T-helper 9 cell (primary cell): ENCODE measurements around the gene CCNC.
"Not testable (repeated sequence)": the region's sequence is repeated elsewhere in the genome, so short reads cannot be mapped to it uniquely, and the experiment has no call there.

Experiments used
- DNase-seq: peaks from one replicate; pipeline ENCODE4 v3.0.0-alpha.2; 2020

CCNC gene

DNA sequence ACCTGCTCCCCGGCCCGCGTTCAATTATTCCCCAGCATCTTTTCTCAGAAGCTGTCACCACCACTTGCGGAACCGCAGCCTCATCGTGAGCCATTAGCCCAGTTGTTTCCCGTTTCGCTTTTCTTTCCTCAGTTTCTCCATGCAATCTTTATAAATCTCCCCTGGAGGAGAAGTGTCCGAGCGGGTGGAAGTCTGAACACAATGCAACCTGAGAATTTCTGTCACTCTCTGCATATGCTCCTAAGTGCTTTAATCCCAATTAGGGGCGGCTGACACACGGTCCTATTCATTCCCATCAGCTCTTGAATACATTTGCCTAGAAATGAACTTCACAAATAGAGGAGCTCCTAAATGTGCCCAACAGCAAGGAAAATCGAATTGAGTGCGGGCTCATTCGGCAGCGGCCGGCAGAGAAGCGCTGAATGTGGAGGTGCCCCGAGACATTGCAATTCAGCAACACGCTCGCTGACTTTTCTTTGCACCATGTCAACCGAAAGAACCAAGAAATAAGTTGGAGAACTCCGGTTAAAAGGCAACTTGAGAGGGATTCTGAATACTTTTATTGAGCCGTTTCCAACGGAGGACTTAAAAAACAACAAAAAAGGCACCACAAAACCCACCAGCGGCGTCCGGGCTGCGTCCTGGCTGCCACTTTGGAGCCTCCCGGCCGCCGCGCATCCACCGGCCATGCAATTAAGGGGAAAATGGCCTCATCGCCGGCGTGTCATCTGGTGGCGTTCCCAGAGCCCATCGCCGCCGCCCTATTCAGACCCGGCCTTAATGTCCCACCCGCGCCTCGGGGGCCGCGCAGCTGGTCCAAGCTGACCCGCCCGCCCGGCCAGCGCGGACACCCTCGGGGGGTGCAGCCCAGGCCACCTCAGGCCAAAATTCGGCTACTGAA is 34.3 kb upstream of the CCNC start:
- no peak for DNase-seq

DNA sequence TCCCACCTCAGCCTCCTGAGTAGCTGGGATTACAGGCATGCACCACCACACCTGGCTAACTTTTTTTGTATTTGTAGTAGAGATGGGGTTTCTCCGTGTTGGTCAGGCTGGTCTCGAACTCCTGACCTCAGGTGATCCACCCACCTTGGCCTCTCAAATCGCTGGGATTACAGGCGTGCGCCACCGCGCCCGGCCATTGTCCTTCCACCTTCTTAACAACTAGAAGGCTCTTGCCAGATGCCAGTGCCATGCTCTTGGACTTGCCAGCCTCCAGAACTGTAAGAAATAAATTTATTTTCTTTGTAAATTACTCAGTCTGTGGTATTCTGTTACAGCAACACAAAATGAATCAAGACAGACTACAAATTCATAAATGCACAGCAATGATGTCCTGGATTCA is 26.2 kb upstream of the CCNC start:
- not testable (repeated sequence) for DNase-seq

DNA sequence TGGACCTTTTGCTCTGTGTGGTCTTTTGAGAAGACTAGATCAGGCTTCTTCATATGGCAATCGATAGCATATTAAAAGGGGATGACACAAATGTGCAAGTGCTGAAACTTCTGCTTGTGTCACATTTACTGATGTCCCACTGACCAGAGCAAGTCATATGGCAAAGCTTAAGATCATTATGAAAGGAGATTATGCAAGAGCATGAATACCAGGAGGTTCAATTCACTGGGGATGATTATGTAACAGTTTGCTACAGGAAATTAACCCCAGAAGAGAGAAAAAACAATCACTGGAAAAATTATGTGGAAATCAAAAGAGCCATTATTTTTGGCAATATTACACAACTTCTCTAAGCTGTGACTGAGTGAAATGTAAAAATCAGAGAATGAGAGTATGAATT is 24.4 kb upstream of the CCNC start:
- DNase-seq, result no peak

- no peak for DNase-seq
Measured at GRCh38 chr6:99591673-99592364, 23.4 kb upstream of the CCNC start.

- DNase-seq, result no peak
Measured at GRCh38 chr6:99590728-99591672, 22.5 kb upstream of the CCNC start.

DNA sequence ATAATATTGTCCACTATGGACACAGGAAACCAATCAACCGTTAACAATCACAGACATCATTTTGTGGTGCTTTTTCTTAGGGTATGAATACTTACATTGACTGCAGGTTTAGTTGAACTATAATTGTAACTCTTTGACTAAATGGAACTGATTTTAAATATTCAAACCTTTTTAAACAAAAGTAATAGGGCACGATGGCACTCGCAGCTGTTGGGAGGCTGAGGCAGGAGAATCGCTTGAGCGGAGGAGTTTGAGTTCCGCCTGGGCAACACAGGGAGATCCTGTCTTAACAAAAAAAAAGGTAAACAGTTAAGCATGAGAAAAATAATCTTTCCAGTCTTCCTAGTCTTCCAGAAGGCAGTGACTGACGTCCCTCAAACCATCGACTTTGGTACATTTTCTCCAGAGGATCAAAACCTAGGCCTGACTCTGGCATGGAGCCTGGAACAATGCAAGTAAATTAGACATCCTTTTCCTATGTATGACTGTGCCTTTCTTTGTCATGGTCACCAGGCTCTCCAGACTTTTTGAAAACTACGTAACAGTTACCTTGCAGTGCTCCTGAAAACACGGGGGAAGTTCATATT is 21.5 kb upstream of the CCNC start:
- no peak for DNase-seq

GRCh38 chr6:99589290-99589672 is 20.8 kb upstream of the CCNC start:
- DNase-seq, result no peak

DNA sequence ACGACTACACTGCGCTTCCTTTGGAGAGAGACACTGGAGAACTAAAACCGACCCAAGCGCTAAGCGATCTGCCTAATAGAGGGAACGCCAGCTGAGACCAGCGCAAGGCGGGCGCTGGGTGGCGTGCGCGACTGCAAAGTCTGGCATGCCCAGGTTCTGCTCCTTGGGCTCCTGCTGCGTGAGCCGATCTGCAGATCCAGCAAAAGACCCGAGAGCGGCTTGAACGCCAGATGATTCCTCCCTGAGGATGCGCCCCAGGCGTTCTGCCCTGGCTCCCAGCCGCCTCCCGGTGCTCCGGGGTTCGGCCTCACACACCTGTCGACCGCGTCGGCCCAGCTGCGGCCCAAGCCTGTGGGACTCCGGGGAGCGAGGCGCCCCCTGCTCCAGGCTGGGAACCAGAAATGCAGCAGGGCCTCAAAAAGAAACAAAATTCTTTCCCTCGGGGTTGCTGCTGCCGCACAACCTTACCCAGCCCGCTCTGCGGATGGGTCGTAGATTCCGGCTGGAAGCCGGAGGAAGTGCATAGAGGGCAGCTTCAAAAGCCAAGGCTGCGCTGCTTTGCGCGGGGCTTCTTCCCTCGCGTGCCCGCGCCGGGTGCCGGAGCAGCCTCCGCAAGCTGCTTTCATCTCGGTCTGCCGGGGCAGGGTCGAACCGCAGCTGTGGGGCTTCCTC is 20.3 kb upstream of the CCNC start:
- DNase-seq, result peak; percentile 46

- DNase-seq, result no peak
Measured at GRCh38 chr6:99587792-99588191, 19.3 kb upstream of the CCNC start.

- DNase-seq, result no peak
Measured at GRCh38 chr6:99579781-99580180, 11.3 kb upstream of the CCNC start.

DNA sequence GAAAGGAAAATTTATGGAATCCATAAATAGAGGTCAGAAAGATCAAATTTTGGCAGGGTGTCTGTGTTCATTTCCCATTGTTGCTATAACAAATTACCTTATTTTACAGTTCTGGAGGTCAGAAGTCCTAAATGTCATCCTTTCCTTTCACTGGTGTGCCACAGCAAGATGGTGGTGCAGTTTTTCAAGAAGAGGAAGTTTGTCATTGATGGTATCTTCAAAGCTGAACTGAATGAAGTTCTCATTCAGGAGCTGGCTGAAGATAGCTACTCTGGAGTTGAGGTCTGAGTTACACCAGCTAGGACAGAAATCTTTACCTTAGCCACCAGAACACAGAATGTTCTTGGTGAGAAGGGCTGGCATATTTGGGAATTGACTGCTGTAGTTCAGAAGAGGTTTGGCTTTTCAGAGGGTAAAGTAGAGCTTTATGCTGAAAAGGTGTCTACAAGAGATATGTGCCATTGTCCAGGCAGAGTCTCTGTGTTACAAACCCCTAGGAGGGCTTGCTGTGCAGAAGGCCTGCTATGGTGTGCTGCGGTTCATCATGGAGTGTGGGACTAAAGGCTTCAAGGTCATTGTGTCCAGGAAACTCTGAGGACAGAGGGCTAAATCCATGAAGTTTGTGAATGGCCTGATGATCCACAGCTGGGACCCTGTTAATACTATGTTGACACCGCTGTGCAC is 7.2 kb upstream of the CCNC start:
- no peak for DNase-seq

DNA sequence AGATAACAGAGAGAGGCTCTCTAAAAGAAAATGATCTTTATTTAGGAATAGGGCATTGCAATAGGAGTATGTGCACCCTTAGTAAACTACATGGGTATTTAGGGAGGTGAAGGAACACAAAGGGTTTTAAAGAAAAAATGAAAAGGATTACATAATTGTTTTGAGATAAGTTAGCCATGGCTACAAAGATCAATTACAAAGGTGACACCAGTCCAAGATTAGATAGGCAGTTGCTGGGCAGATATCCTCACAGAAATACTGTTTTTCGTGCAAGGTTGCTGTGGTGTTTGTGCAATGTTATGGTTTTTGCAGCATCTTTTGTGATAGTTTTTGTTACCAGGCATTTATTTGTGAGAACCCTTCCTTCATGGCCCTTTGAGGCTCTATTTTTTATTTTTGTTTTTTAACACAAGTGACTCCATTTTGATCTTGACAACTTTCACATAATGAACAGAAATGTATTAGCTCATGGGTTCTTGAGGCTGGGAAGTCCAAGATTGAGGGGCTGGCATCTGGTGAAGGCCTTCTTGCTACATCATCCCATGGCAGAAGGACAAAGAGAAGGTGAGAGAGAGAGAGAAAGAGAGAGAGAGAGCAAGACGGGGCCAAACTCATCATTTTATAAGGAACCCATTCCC is 5.6 kb upstream of the CCNC start:
- DNase-seq, result no peak

- no peak for DNase-seq
Measured at GRCh38 chr6:99563056-99563723, 5.3 kb downstream of the CCNC start.

GRCh38 chr6:99560668-99561067 is 7.8 kb downstream of the CCNC start:
- DNase-seq, result no peak

DNA sequence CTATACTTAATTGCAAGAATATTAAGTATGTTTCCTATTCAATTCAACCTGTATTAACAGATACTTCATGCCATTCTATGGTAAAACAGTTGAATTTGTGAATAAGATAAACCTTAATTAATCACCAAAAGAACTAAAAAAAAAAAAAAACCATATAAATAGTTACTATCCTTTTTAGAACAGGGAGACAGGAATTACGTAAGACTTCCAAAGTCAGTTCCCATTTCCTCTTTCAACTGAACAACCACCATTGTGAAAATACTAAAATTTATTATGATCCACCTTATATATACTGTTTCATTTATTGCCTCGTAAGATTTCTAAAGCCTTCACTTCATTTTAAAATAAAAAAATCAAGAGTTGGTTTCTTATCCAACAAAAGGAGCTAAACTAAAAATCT is 9.4 kb downstream of the CCNC start:
- no peak for DNase-seq

DNA sequence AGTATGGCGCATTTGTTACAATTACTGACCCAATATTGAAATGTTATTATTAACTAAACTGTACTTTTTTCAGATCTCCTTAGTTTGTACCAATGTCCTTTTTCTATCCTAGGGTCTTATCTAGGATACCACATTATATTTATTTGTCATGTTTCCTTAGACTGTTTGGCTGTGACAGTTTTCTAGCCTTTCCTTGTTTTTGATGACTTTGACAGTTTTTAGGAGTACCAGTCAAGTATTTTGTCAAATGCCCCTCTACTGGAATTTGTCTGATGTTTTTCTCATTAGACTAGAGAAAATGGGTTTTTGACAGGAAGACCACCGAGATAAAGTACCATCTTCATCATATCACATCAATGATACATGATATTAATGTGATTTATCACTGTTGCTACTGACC is 14.6 kb downstream of the CCNC start:
- no peak for DNase-seq

DNA sequence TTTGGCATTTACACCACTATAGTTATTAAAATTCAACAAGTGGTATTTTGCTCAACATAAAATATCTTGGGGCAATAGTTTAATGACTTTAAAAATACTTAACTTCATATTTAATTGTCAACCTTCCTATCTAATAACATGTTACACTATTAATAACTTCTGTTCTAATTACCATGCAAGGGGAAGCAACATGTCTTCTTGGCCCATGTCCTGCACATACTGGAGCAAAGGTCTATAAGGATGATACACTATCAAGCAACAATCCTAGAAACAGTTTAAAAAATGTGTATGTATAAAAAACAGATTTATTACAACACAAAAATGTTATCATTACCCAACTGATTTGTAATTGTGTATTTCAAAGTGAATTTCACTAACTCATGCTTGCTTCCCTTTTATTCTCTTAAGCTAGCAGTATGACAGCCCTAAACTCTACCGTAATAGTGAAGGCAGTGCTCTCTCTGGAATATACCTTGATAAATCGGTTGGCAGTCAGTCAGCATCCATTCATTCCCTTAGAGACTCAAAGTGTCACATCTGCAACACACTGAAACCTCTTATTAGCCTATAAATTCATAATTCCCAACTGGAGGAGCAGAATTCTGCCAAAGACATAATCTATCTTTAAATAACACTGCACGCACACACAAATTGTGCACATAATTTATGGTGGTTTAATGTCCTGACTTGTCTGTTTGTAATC is 18.3 kb downstream of the CCNC start:
- no peak for DNase-seq

DNA sequence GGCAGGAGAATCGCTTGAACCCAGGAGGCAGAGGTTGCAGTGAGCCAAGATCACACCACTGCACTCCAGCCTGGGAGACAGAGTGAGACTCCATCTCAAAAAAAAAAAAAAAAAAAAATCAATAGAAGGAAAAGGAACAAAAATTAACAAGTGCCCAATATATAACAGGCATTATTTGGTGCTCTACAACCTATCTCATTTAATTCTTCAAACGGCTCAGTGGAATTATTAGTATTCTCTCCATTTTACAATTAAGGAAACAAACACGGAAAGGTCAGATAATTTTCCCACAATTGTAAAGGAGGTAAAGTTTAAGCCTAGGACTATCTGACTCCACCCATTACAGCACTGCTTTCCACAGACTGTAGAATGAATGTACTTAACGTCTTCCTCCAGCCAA is 19.8 kb downstream of the CCNC start:
- no peak for DNase-seq

DNA sequence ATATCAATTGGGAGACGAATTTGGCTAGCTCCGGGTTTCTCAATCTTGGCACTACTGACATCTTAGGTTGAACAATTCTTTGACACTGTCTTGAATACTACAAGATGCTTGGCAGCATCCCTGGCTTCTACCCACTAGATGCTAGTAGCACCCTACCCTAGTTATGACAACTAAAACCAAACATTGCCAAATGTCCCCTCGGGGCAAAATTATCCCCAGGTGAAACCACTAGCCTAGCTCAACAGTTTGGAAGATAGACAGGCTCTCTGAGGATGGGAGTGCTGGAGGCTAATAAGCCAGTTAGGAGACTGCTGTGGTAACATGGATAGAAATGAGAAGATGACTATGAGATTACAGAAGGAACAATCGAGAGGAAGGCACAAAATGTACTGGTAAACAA is 20.9 kb downstream of the CCNC start:
- no peak for DNase-seq

DNA sequence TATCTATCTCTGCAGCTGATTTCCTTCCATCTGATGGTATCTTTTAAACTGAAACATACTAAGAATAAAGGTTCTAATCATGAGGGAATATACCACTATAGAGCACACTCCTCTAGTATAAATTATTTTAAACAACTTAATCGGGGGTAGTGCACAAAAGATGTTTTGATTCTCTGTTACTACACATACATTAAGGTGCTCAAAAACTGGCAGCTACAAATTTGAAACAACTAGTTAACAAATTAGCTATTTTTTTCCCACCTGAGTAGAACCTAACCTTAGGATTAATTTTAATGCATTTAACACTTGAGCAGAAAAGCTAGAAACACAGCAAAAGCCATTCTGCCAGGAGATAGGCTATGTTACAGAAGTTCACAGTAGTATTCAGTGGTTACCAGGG is 23.0 kb downstream of the CCNC start:
- no peak for DNase-seq
